HEK293 (cell line): Measurements from ENCODE around the gene RING1.

Source experiments
- EGR2 ChIP-seq: fragments of 450-650 bp; formaldehyde crosslinking; IDR thresholded peaks from 2 replicates; pipeline ENCODE4 v1.5.1; 2016; ENCODE audit warnings: low read depth, missing biosample characterization, missing genetic modification characterization
- GFI1B ChIP-seq: fragments of 450-650 bp; formaldehyde crosslinking; IDR thresholded peaks from 2 replicates; pipeline ENCODE4 v1.5.1; 2016; ENCODE audit warnings: missing biosample characterization, missing genetic modification characterization
- GLI2 ChIP-seq: fragments of 450-650 bp; formaldehyde crosslinking; IDR thresholded peaks from 2 replicates; pipeline ENCODE4; 2017; ENCODE audit warnings: missing biosample characterization, missing genetic modification characterization, low read depth, borderline replicate concordance
- GLI4 ChIP-seq: fragments of 450-650 bp; formaldehyde crosslinking; IDR thresholded peaks from 2 replicates; pipeline ENCODE4 v1.5.1; 2016; ENCODE audit warnings: missing biosample characterization, missing genetic modification characterization
- GLIS1 ChIP-seq: fragments of 450-650 bp; formaldehyde crosslinking; IDR thresholded peaks from 2 replicates; pipeline ENCODE4 v1.5.1; 2016; ENCODE audit warnings: missing biosample characterization, missing genetic modification characterization
- KLF10 ChIP-seq: fragments of 450-650 bp; IDR thresholded peaks from 2 replicates; pipeline ENCODE4 v1.5.1; 2018; ENCODE audit warnings: missing biosample characterization, mild to moderate bottlenecking, missing genetic modification characterization
- KLF9 ChIP-seq: fragments of 450-650 bp; formaldehyde crosslinking; IDR thresholded peaks from 2 replicates; pipeline ENCODE4 v1.5.1; 2016; ENCODE audit warnings: missing biosample characterization, missing genetic modification characterization, low read depth
- OVOL3 ChIP-seq: fragments of 450-650 bp; formaldehyde crosslinking; IDR thresholded peaks from 2 replicates; pipeline ENCODE4 v1.5.1; 2016; ENCODE audit warnings: missing biosample characterization, missing genetic modification characterization
- PRDM1 ChIP-seq: fragments of 450-650 bp; formaldehyde crosslinking; IDR thresholded peaks from 2 replicates; pipeline ENCODE4; 2016; ENCODE audit warnings: missing biosample characterization, missing genetic modification characterization
- SCRT2 ChIP-seq: fragments of 450-650 bp; formaldehyde crosslinking; IDR thresholded peaks from 2 replicates; pipeline ENCODE4 v1.5.1; 2016; ENCODE audit warnings: missing biosample characterization, missing genetic modification characterization
- SP2 ChIP-seq: fragments of 450-650 bp; formaldehyde crosslinking; IDR thresholded peaks from 2 replicates; pipeline ENCODE4 v1.5.1; 2016; ENCODE audit warnings: missing biosample characterization, missing genetic modification characterization
- SP7 ChIP-seq: fragments of 450-650 bp; formaldehyde crosslinking; IDR thresholded peaks from 2 replicates; pipeline ENCODE4 v1.5.1; 2016; ENCODE audit warnings: missing biosample characterization, missing genetic modification characterization
- WT1 ChIP-seq: fragments of 450-650 bp; formaldehyde crosslinking; IDR thresholded peaks from 2 replicates; pipeline ENCODE4 v1.5.1; 2016; ENCODE audit warnings: missing biosample characterization, missing genetic modification characterization
- YY1 ChIP-seq: fragments of 450-650 bp; formaldehyde crosslinking; IDR thresholded peaks from 2 replicates; pipeline ENCODE4 v1.5.1; 2018; ENCODE audit warnings: missing biosample characterization, missing genetic modification characterization
- ZBTB1 ChIP-seq: fragments of 450-650 bp; formaldehyde crosslinking; IDR thresholded peaks from 2 replicates; pipeline ENCODE4 v1.5.1; 2016; ENCODE audit warnings: missing biosample characterization, missing genetic modification characterization
- ZBTB20 ChIP-seq: fragments of 450-650 bp; formaldehyde crosslinking; IDR thresholded peaks from 2 replicates; pipeline ENCODE4 v1.5.1; 2016; ENCODE audit warnings: missing biosample characterization, missing genetic modification characterization
- ZBTB8A ChIP-seq: fragments of 450-650 bp; formaldehyde crosslinking; IDR thresholded peaks from 2 replicates; pipeline ENCODE4 v1.5.1; 2016; ENCODE audit warnings: missing biosample characterization, missing genetic modification characterization
- ZEB2 ChIP-seq: fragments of 450-650 bp; formaldehyde crosslinking; IDR thresholded peaks from 2 replicates; pipeline ENCODE4 v1.5.1; 2016; ENCODE audit warnings: missing biosample characterization, missing genetic modification characterization
- ZFP69B ChIP-seq: fragments of 450-650 bp; formaldehyde crosslinking; IDR thresholded peaks from 2 replicates; pipeline ENCODE4 v1.5.1; 2016; ENCODE audit warnings: missing biosample characterization, missing genetic modification characterization
- ZIC2 ChIP-seq: fragments of 450-650 bp; formaldehyde crosslinking; IDR thresholded peaks from 2 replicates; pipeline ENCODE4 v1.5.1; 2016; ENCODE audit warnings: missing biosample characterization, missing genetic modification characterization
- ZNF155 ChIP-seq: fragments of 450-650 bp; formaldehyde crosslinking; IDR thresholded peaks from 2 replicates; pipeline ENCODE4 v1.5.1; 2016; ENCODE audit warnings: missing biosample characterization, missing genetic modification characterization
- ZNF202 ChIP-seq: fragments of 450-650 bp; formaldehyde crosslinking; IDR thresholded peaks from 2 replicates; pipeline ENCODE4 v1.5.1; 2016; ENCODE audit warnings: missing biosample characterization, missing genetic modification characterization, borderline replicate concordance
- ZNF214 ChIP-seq: fragments of 450-650 bp; formaldehyde crosslinking; IDR thresholded peaks from 2 replicates; pipeline ENCODE4 v1.5.1; 2017; ENCODE audit warnings: missing biosample characterization, mild to moderate bottlenecking, missing genetic modification characterization, borderline replicate concordance
- ZNF221 ChIP-seq: fragments of 450-650 bp; formaldehyde crosslinking; IDR thresholded peaks from 2 replicates; pipeline ENCODE4 v1.5.1; 2017; ENCODE audit warnings: missing biosample characterization, missing genetic modification characterization, borderline replicate concordance
- ZNF239 ChIP-seq: fragments of 450-650 bp; formaldehyde crosslinking; IDR thresholded peaks from 2 replicates; pipeline ENCODE4 v1.5.1; 2016; ENCODE audit warnings: missing biosample characterization, missing genetic modification characterization
- ZNF248 ChIP-seq: fragments of 450-650 bp; formaldehyde crosslinking; IDR thresholded peaks from 2 replicates; pipeline ENCODE4 v1.5.1; 2017; ENCODE audit warnings: missing biosample characterization, missing genetic modification characterization
- ZNF354C ChIP-seq: fragments of 450-650 bp; formaldehyde crosslinking; IDR thresholded peaks from 2 replicates; pipeline ENCODE4 v1.5.1; 2016; ENCODE audit warnings: missing biosample characterization, missing genetic modification characterization, low read depth, borderline replicate concordance
- ZNF394 ChIP-seq: fragments of 450-650 bp; formaldehyde crosslinking; IDR thresholded peaks from 2 replicates; pipeline ENCODE4 v1.5.1; 2016; ENCODE audit warnings: missing biosample characterization, missing genetic modification characterization, mild to moderate bottlenecking, moderate library complexity, borderline replicate concordance
- ZNF501 ChIP-seq: fragments of 450-650 bp; formaldehyde crosslinking; IDR thresholded peaks from 2 replicates; pipeline ENCODE4 v1.5.1; 2016; ENCODE audit warnings: missing biosample characterization, missing genetic modification characterization
- ZNF510 ChIP-seq: fragments of 450-650 bp; formaldehyde crosslinking; IDR thresholded peaks from 2 replicates; pipeline ENCODE4 v1.5.1; 2018; ENCODE audit warnings: mild to moderate bottlenecking, missing genetic modification characterization, missing biosample characterization; ENCODE audit not compliant: insufficient replicate concordance
- ZNF549 ChIP-seq: fragments of 450-650 bp; IDR thresholded peaks from 2 replicates; pipeline ENCODE4 v1.5.1; 2018; ENCODE audit warnings: missing biosample characterization, missing genetic modification characterization, mild to moderate bottlenecking, inconsistent platforms, moderate library complexity
- ZNF558 ChIP-seq: fragments of 450-650 bp; formaldehyde crosslinking; IDR thresholded peaks from 2 replicates; pipeline ENCODE4 v1.5.1; 2016; ENCODE audit warnings: missing biosample characterization, missing genetic modification characterization
- ZNF571 ChIP-seq: fragments of 450-650 bp; formaldehyde crosslinking; IDR thresholded peaks from 2 replicates; pipeline ENCODE4 v1.5.0; 2017; ENCODE audit warnings: missing biosample characterization, missing genetic modification characterization
- ZNF621 ChIP-seq: fragments of 450-650 bp; formaldehyde crosslinking; IDR thresholded peaks from 2 replicates; pipeline ENCODE4 v1.5.1; 2017; ENCODE audit warnings: missing biosample characterization, missing genetic modification characterization
- ZNF670 ChIP-seq: fragments of 450-650 bp; formaldehyde crosslinking; IDR thresholded peaks from 2 replicates; pipeline ENCODE4 v1.5.1; 2016; ENCODE audit warnings: missing biosample characterization, missing genetic modification characterization, low read depth
- ZNF677 ChIP-seq: fragments of 450-650 bp; IDR thresholded peaks from 2 replicates; pipeline ENCODE4 v1.5.0; 2018; ENCODE audit warnings: missing biosample characterization, mild to moderate bottlenecking, missing genetic modification characterization, moderate library complexity
- ZNF76 ChIP-seq: fragments of 450-650 bp; formaldehyde crosslinking; IDR thresholded peaks from 2 replicates; pipeline ENCODE4; 2016; ENCODE audit warnings: low read depth, missing biosample characterization, missing genetic modification characterization, borderline replicate concordance
- ZNF791 ChIP-seq: fragments of 450-650 bp; formaldehyde crosslinking; IDR thresholded peaks from 2 replicates; pipeline ENCODE4 v1.5.1; 2016; ENCODE audit warnings: missing biosample characterization, missing genetic modification characterization
- ZSCAN16 ChIP-seq: fragments of 450-650 bp; formaldehyde crosslinking; IDR thresholded peaks from 2 replicates; pipeline ENCODE4 v1.5.1; 2016; ENCODE audit warnings: missing biosample characterization, missing genetic modification characterization
- TF ChIP-seq, protein P1 (sequence below): fragments of 450-650 bp; formaldehyde crosslinking; IDR thresholded peaks from 2 replicates; pipeline ENCODE4 v1.5.1; 2016; ENCODE audit warnings: missing biosample characterization, missing genetic modification characterization
- TF ChIP-seq, protein P2 (sequence below): fragments of 450-650 bp; IDR thresholded peaks from 2 replicates; pipeline ENCODE4 v1.5.1; 2018; ENCODE audit warnings: missing biosample characterization, mild to moderate bottlenecking, missing genetic modification characterization

The RING1 gene

DNA sequence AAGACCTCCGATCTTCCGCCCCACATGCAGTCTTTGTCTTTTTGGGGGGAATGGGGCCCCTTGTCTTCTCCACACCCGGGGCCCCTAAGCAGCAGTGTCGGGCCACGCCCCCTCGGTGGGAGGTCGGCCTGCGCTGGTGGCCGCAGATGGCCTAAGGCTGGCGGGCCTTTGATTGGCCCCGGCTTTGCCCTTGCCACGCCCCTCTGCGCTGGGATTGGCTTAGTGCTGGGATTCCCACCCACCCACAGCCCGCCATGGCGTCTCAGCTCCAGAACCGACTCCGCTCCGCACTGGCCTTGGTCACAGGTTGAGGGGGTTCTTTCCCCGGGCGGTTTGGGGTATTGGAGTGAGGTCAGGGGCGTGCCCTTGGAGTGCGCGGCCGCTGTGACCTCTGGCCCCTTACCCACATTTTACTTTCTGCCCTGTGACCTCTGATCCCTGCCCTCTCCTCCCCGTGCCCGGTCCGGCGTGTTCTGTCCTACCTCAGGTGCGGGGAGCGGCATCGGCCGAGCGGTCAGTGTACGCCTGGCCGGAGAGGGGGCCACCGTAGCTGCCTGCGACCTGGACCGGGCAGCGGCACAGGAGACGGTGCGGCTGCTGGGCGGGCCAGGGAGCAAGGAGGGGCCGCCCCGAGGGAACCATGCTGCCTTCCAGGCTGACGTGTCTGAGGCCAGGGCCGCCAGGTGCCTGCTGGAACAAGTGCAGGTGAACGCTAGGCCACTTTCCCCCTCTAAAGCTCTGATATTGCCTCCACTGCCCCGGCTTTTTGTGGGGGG lies 3.7 kb upstream of the RING1 start, which contains the start of gene HSD17B8 (continued):
- TF ChIP-seq ZBTB20 (tag by site-specific recombination) (peak; percentile 96), GLI2 (tag by site-specific recombination) (no peak), KLF10 (tag by site-specific recombination) (peak; percentile 64), PRDM1 (no peak), ZNF354C (tag by site-specific recombination) (no peak), ZNF621 (tag by site-specific recombination) (no peak), ZNF248 (tag by site-specific recombination) (no peak), ZNF202 (tag by site-specific recombination) (no peak), ZNF155 (tag by site-specific recombination) (no peak), ZFP69B (tag by site-specific recombination) (no peak), YY1 (tag by site-specific recombination) (peak; percentile 70), ZNF501 (tag by site-specific recombination) (peak; percentile 52; the same call in 1 of the 2 replicates), ZSCAN16 (tag by site-specific recombination) (no peak), ZBTB1 (tag by site-specific recombination) (no peak), ZNF221 (no peak), ZNF571 (tag by site-specific recombination) (no peak), ZBTB8A (tag by site-specific recombination) (peak; percentile 29; the same call in 1 of the 2 replicates), SP7 (tag by site-specific recombination) (peak; percentile 56; the same call in 1 of the 2 replicates), GLI4 (tag by site-specific recombination) (no peak; the same call in 1 of the 2 replicates), ZNF558 (tag by site-specific recombination) (no peak), ZNF510 (tag by site-specific recombination) (no peak), ZNF670 (tag by site-specific recombination) (no peak), GFI1B (no peak), EGR2 (tag by site-specific recombination) (no peak), ZEB2 (0 out of 2 replicates have a peak, but pooled peaks have one; percentile 40), ZNF76 (tag by site-specific recombination) (no peak), OVOL3 (tag by site-specific recombination) (no peak), SCRT2 (tag by site-specific recombination) (peak; percentile 52), ZNF791 (tag by site-specific recombination) (no peak), KLF9 (peak; percentile 98), ZNF549 (tag by site-specific recombination) (no peak), WT1 (tag by site-specific recombination) (no peak), ZNF677 (tag by site-specific recombination) (no peak), SP2 (tag by site-specific recombination) (peak; percentile 92), ZNF214 (tag by site-specific recombination) (no peak), ZNF394 (tag by site-specific recombination) (no peak; the same call in 1 of the 2 replicates), ZIC2 (tag by site-specific recombination) (peak; percentile 50), GLIS1 (tag by site-specific recombination) (peak; percentile 96), ZNF239 (tag by site-specific recombination) (no peak)
- TF ChIP-seq, protein P1, sequence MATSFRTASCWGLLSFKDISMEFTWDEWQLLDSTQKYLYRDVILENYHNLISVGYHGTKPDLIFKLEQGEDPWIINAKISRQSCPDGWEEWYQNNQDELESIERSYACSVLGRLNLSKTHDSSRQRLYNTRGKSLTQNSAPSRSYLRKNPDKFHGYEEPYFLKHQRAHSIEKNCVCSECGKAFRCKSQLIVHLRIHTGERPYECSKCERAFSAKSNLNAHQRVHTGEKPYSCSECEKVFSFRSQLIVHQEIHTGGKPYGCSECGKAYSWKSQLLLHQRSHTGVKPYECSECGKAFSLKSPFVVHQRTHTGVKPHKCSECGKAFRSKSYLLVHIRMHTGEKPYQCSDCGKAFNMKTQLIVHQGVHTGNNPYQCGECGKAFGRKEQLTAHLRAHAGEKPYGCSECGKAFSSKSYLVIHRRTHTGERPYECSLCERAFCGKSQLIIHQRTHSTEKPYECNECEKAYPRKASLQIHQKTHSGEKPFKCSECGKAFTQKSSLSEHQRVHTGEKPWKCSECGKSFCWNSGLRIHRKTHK (tag by site-specific recombination): no peak
- TF ChIP-seq, protein P2, sequence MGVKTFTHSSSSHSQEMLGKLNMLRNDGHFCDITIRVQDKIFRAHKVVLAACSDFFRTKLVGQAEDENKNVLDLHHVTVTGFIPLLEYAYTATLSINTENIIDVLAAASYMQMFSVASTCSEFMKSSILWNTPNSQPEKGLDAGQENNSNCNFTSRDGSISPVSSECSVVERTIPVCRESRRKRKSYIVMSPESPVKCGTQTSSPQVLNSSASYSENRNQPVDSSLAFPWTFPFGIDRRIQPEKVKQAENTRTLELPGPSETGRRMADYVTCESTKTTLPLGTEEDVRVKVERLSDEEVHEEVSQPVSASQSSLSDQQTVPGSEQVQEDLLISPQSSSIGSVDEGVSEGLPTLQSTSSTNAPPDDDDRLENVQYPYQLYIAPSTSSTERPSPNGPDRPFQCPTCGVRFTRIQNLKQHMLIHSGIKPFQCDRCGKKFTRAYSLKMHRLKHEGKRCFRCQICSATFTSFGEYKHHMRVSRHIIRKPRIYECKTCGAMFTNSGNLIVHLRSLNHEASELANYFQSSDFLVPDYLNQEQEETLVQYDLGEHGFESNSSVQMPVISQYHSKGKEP: no peak
